Keratinocyte (primary cell): ENCODE results near the gene IGF2BP2. TPM values are rescaled to one million over a fixed set of nuclear protein-coding genes. Genes with fewer than 3 reads are reported as not detected.

Experiments
- DNase-seq: peaks from one replicate; pipeline ENCODE4 v3.0.0-alpha.2; 2011; ENCODE audit warnings: low read depth, missing footprints, low spot score
- FAIRE-seq: peaks from 2 replicates; lab custom pipeline; 2011; peaks lifted over from hg19 to GRCh38; lab: Jason Lieb, UNC
- H2AFZ ChIP-seq: 2 replicates; pipeline ENCODE4 v1.6.0; 2012; ENCODE audit warnings: low read length, control low read depth, inconsistent platforms; ENCODE audit not compliant: control insufficient read depth
- H3K27ac ChIP-seq: 2 replicates; pipeline ENCODE4 v1.5.1; 2011; ENCODE audit warnings: low read length; ENCODE audit not compliant: control insufficient read depth, insufficient read depth
- H3K27me3 ChIP-seq: 3 replicates; pipeline ENCODE4 v1.6.0; 2011; ENCODE audit warnings: low read length; ENCODE audit not compliant: control insufficient read depth, insufficient read depth; ENCODE audit errors: extremely low read depth
- H3K36me3 ChIP-seq, 2 experiments: 2 replicates in 1 of 2; 3 replicates in 1 of 2; pipeline ENCODE4 v1.5.1; 2011; ENCODE audit warnings: low read length in 2 of 2, mild to moderate bottlenecking in 1 of 2; ENCODE audit not compliant: control insufficient read depth in 2 of 2, insufficient read depth in 2 of 2; ENCODE audit errors: extremely low read depth in 1 of 2
- H3K4me1 ChIP-seq: 3 replicates; pipeline ENCODE4 v1.5.1; 2011; ENCODE audit warnings: low read length; ENCODE audit not compliant: control insufficient read depth, insufficient read depth; ENCODE audit errors: extremely low read depth
- H3K4me2 ChIP-seq: 3 replicates; pipeline ENCODE4 v1.6.0; 2011; ENCODE audit warnings: low read depth, low read length; ENCODE audit not compliant: control insufficient read depth, insufficient read depth; ENCODE audit errors: extremely low read depth
- H3K4me3 ChIP-seq, 3 experiments: fragments of 200-600 bp in 1 of 3; sonication (generic) in 1 of 3; 2 replicates in 2 of 3; 3 replicates in 1 of 3; pipeline ENCODE4 v1.5.1; 2011 to 2016; ENCODE audit warnings: low read length in 3 of 3, mild to moderate bottlenecking in 3 of 3, control low read depth in 2 of 3, inconsistent platforms in 1 of 3, low read depth in 1 of 3, mixed read lengths in 1 of 3, mixed run types in 1 of 3, moderate library complexity in 1 of 3; ENCODE audit not compliant: control insufficient read depth in 2 of 3, insufficient read depth in 2 of 3; ENCODE audit errors: extremely low read depth in 1 of 3
- H3K79me2 ChIP-seq: 2 replicates; pipeline ENCODE4 v1.6.0; 2012; ENCODE audit warnings: low read length; ENCODE audit not compliant: control insufficient read depth, insufficient read depth
- H3K9ac ChIP-seq: 3 replicates; pipeline ENCODE4 v1.6.0; 2011; ENCODE audit warnings: low read length; ENCODE audit not compliant: control insufficient read depth, insufficient read depth; ENCODE audit errors: extremely low read depth
- H3K9me1 ChIP-seq: 3 replicates; pipeline ENCODE4 v1.6.0; 2011; ENCODE audit warnings: low read length; ENCODE audit not compliant: control insufficient read depth, insufficient read depth; ENCODE audit errors: extremely low read depth
- H3K9me3 ChIP-seq: 2 replicates; pipeline ENCODE4 v1.5.1; 2012; ENCODE audit warnings: low read depth, low read length; ENCODE audit not compliant: control insufficient read depth
- H4K20me1 ChIP-seq: 3 replicates; pipeline ENCODE4 v1.6.0; 2011; ENCODE audit warnings: low read length; ENCODE audit not compliant: control insufficient read depth, insufficient read depth; ENCODE audit errors: extremely low read depth
- CTCF ChIP-seq, 3 experiments: IDR thresholded peaks in 1 of 3; conservative IDR thresholded peaks in 1 of 3; optimal IDR thresholded peaks in 1 of 3; 2 replicates in 2 of 3; 3 replicates in 1 of 3; pipeline versions ENCODE3 to v1.5.1; 2011; ENCODE audit warnings: low read length in 3 of 3, mild to moderate bottlenecking in 3 of 3, moderate library complexity in 2 of 3, control low read depth in 1 of 3, inconsistent platforms in 1 of 3; ENCODE audit not compliant: insufficient read depth in 2 of 3; ENCODE audit errors: extremely low read depth in 1 of 3
- EZH2 ChIP-seq: IDR thresholded peaks from one replicate; pipeline ENCODE4 v1.6.1; 2012; ENCODE audit warnings: inconsistent platforms, mild to moderate bottlenecking, low read length, moderate library complexity
- dilution Hi-C: fragments of 300-500 bp; cut with MboI; formaldehyde crosslinking; loops from one replicate; pipeline ENCODE4 v1.7.0; 2020; ENCODE audit warnings: low sequenced_read_pairs; ENCODE audit not compliant: extremely low pct_ligation_motif_present
- polyA plus RNA-seq, 5 experiments: library from polyadenylated mRNA; depleted of rRNA in 3 of 5; stranded (reverse) in 3 of 5; stranded (forward) in 1 of 5; unstranded in 1 of 5; fragments of >200 nt; gene quantifications; 1 replicate in 1 of 5; 2 replicates in 3 of 5; 3 replicates in 1 of 5; pipeline versions ENCODE4 v1.2.1 to v1.2.3, GENCODE V29; 2011 to 2012; ENCODE audit warnings: missing spikeins in 2 of 5, low read depth in 1 of 5, low replicate concordance in 1 of 5
- small RNA-seq, 3 experiments: library from RNA; depleted of rRNA; stranded (forward); fragments of <200 nt; gene quantifications; one replicate each; pipeline ENCODE3, GENCODE V24; 2012; ENCODE audit warnings: low read depth in 3 of 3, low replicate concordance in 1 of 3; ENCODE audit not compliant: insufficient read length in 3 of 3

Gene IGF2BP2
- polyA plus RNA-seq, 1 donor (not counting 4 experiments of a cell fraction or from before 2014, with no cell fraction given) = 21.2 TPM

- no peaks in the 10 kb centered on the region for H3K9me3 ChIP-seq
- no peak overlapping the region for H2AFZ ChIP-seq
- no peak overlapping the region for H3K4me2 ChIP-seq
- no peaks in the 10 kb centered on the region for H3K4me1 ChIP-seq
- DNase-seq = no peak
- no peak for FAIRE-seq
- H3K27ac ChIP-seq = no peak overlapping the region
- peaks cover 3% of the 10 kb centered on the region for H3K79me2 ChIP-seq
- H3K9ac ChIP-seq = no peak overlapping the region
- H3K9me1 ChIP-seq = no peaks in the 10 kb centered on the region
- H3K36me3 ChIP-seq = peaks cover 6 to 7% of the 10 kb centered on the region in 2 experiments
- dilution Hi-C loops = no loop called here
- H4K20me1 ChIP-seq = no peaks in the 10 kb centered on the region
- H3K4me3 ChIP-seq = no peak overlapping the region
- H3K27me3 ChIP-seq = no peaks in the 10 kb centered on the region
- TF ChIP-seq CTCF (optimal IDR thresholded peaks at IDR 0.05 in 1 of 3, IDR thresholded peaks at IDR 0.05 in 1 of 3, conservative IDR thresholded peaks at IDR 0.05 in 1 of 3; ENCODE audit: extremely low read depth in 1 of 3, insufficient read depth in 2 of 3, low read length in 3 of 3) (no peak), EZH2 (no peak)
These were observed 230.8 kb downstream of the IGF2BP2 start for GRCh38 chr3:185594073-185594472.

Small RNA genes lying within 50 kb of the gene (small RNA-seq; reads per million reads assigned to genes)
- gene AC133473.1 = 0 reads per million in 3 experiments
- 0 reads per million in 3 experiments for gene MIR548AQ

Other genes with a start within 250 kb of the IGF2BP2 start
- 8.7 to 14.0 TPM (median 12.6 TPM) in 3 replicates for gene SENP2, start 238.7 kb downstream of the IGF2BP2 start, polyA plus RNA-seq
- gene TRA2B, start 113.0 kb upstream of the IGF2BP2 start, polyA plus RNA-seq = 105 to 195 TPM (median 132 TPM) in 3 replicates